Progenitor cell of endocrine pancreas (in vitro differentiated cells): ENCODE data around the gene SLC25A26. TPM values are rescaled to one million over a fixed set of nuclear protein-coding genes. Genes with fewer than 3 reads are reported as not detected.

Experiments used
- DNase-seq: peaks from one replicate; pipeline ENCODE4 v3.0.0; 2021; ENCODE audit warnings: low spot score; ENCODE audit not compliant: unreplicated experiment
- H3K27ac Mint-ChIP-seq: 2 replicates; pipeline ENCODE4 v1.8.0; 2021; ENCODE audit warnings: mild to moderate bottlenecking, moderate library complexity, mixed read lengths
- H3K27me3 Mint-ChIP-seq: 2 replicates; pipeline ENCODE4 v1.8.0; 2021; ENCODE audit warnings: mixed read lengths
- H3K36me3 Mint-ChIP-seq: 2 replicates; pipeline ENCODE4 v1.8.0; 2022; ENCODE audit warnings: mixed read lengths; ENCODE audit not compliant: insufficient read depth
- H3K4me1 Mint-ChIP-seq: 2 replicates; pipeline ENCODE4 v1.8.0; 2021; ENCODE audit warnings: low read depth, mixed read lengths
- H3K4me3 Mint-ChIP-seq: 2 replicates; pipeline ENCODE4 v1.8.0; 2021; ENCODE audit warnings: low read depth, mild to moderate bottlenecking, moderate library complexity, mixed read lengths
- H3K9me3 Mint-ChIP-seq: 2 replicates; pipeline ENCODE4 v1.8.0; 2021; ENCODE audit warnings: low read depth, mixed read lengths
- CTCF ChIP-seq: fragments of 200-600 bp; sonication (generic); IDR thresholded peaks from one replicate; pipeline ENCODE4 v1.5.0; 2021; ENCODE audit warnings: antibody characterized with exemption, mild to moderate bottlenecking; ENCODE audit not compliant: unreplicated experiment
- total RNA-seq: library from RNA; stranded (reverse); gene quantifications from 2 replicates; pipeline ENCODE4 v1.2.1, GENCODE V29; 2021

The SLC25A26 gene
- total RNA-seq, 1 donor from 2014 or later, result 18.9 TPM

GRCh38 chr3:66181764-66182163 lies 39.0 kb upstream of the SLC25A26 start:
- Mint-ChIP-seq H3K27me3 (peaks cover 7% of the 10 kb centered on the region), H3K27ac (no peak overlapping the region), H3K4me1 (peaks cover 10% of the 10 kb centered on the region), H3K9me3 (peaks cover 6% of the 10 kb centered on the region), H3K4me3 (no peak overlapping the region), H3K36me3 (no peaks in the 10 kb centered on the region)
- no peak for DNase-seq
- no peak for TF ChIP-seq CTCF

DNA sequence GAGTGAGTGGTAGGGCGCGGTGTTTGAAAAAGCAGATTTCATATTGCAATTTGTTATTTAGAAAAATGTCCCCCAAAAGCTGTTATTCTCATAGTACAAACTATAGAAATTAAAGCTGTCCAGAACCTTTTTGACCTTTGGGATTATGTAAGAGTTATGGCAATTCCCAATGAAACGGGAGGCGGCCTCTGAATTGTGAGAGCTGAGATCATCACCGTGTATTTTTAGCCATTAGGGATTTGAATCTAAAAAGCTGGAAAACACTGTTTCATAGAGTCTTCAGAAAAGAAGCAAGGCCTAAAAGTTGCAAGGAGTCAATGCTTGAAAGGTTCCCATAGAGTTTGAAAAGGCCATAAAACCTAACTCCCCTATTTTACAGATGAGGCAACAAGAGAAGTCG lies 38.6 kb upstream of the SLC25A26 start:
- DNase-seq, result no peak
- Mint-ChIP-seq H3K27ac (no peak overlapping the region), H3K36me3 (no peaks in the 10 kb centered on the region), H3K4me1 (peaks cover 10% of the 10 kb centered on the region), H3K9me3 (peaks cover 9% of the 10 kb centered on the region), H3K4me3 (no peak overlapping the region), H3K27me3 (peaks cover 7% of the 10 kb centered on the region)
- no peak for TF ChIP-seq CTCF

DNA sequence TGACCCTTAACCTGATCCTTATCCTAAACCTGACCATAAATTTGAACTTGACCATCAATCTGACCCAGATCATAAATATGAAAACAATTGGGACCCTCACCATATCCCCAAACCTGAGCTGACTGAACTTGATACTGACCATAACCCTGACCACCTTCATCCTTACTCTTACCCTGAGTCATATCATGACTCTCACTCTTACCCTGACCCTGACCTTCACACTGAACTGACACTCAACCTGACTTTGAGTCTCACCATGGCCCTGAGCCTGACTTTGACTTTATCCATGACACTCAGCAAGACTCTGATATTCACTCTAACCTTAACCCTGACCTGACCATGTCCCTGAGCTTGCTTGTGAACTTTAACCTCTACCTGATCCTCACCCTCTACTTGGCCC lies 34.3 kb upstream of the SLC25A26 start:
- H3K36me3 Mint-ChIP-seq, result no peaks in the 10 kb centered on the region
- no peak for DNase-seq
- no peak for TF ChIP-seq CTCF
- peaks cover 17% of the 10 kb centered on the region for H3K9me3 Mint-ChIP-seq
- no peak overlapping the region for H3K27ac Mint-ChIP-seq
- peaks cover 9% of the 10 kb centered on the region for H3K4me1 Mint-ChIP-seq
- no peaks in the 10 kb centered on the region for H3K27me3 Mint-ChIP-seq
- no peak overlapping the region for H3K4me3 Mint-ChIP-seq

GRCh38 chr3:66195347-66195783 lies 25.4 kb upstream of the SLC25A26 start:
- peaks cover 12% of the 10 kb centered on the region for H3K4me1 Mint-ChIP-seq
- peak; percentile 33 for TF ChIP-seq CTCF
- DNase-seq, result peak; percentile 33
- peaks cover 13% of the 10 kb centered on the region for H3K27me3 Mint-ChIP-seq
- H3K9me3 Mint-ChIP-seq, result no peaks in the 10 kb centered on the region
- H3K4me3 Mint-ChIP-seq, result peak overlapping the region; percentile 59
- H3K27ac Mint-ChIP-seq, result no peak overlapping the region
- H3K36me3 Mint-ChIP-seq, result no peaks in the 10 kb centered on the region

GRCh38 chr3:66196633-66197032 lies 24.2 kb upstream of the SLC25A26 start:
- no peak for DNase-seq
- Mint-ChIP-seq H3K4me3 (no peak overlapping the region), H3K27me3 (peaks cover 13% of the 10 kb centered on the region), H3K9me3 (no peaks in the 10 kb centered on the region), H3K36me3 (no peaks in the 10 kb centered on the region), H3K27ac (no peak overlapping the region), H3K4me1 (peaks cover 12% of the 10 kb centered on the region)
- peak; percentile 41 for TF ChIP-seq CTCF
